GM23248 (cell line): ENCODE measurements around the gene MUCL3. TPM values are rescaled to one million over a fixed set of nuclear protein-coding genes. Genes with fewer than 3 reads are reported as not detected.
"Not testable (repeated sequence)": the region's sequence is repeated elsewhere in the genome, so short reads cannot be mapped to it uniquely, and the experiment has no call there.

Experiments used
- DNase-seq: peaks from one replicate; pipeline ENCODE4 v3.0.0-alpha.2; 2015
- H2AFZ ChIP-seq: fragments of 200-600 bp; sonication (generic); 2 replicates; pipeline ENCODE4 v1.6.1; 2016; ENCODE audit warnings: antibody characterized with exemption
- H3F3A ChIP-seq: fragments of 200-600 bp; sonication (generic); 2 replicates; pipeline ENCODE4 v1.6.1; 2016; ENCODE audit warnings: mild to moderate bottlenecking, antibody characterized with exemption, mixed run types; ENCODE audit not compliant: insufficient read depth
- H3K27ac ChIP-seq: fragments of 200-600 bp; sonication (generic); 2 replicates; pipeline ENCODE4 v1.5.1; 2016; ENCODE audit warnings: mild to moderate bottlenecking
- H3K27me3 ChIP-seq: fragments of 200-600 bp; sonication (generic); replicated peaks from 2 replicates; pipeline ENCODE4 v1.6.1; 2016; ENCODE audit warnings: mild to moderate bottlenecking; ENCODE audit not compliant: insufficient read depth
- H3K36me3 ChIP-seq: fragments of 200-600 bp; sonication (generic); 2 replicates; pipeline ENCODE4 v1.6.1; 2016; ENCODE audit warnings: low read depth, mild to moderate bottlenecking
- H3K4me1 ChIP-seq: fragments of 200-600 bp; sonication (generic); 2 replicates; pipeline ENCODE4 v1.6.1; 2016; ENCODE audit warnings: mild to moderate bottlenecking; ENCODE audit not compliant: insufficient read depth
- H3K4me2 ChIP-seq: fragments of 200-600 bp; sonication (generic); one replicate; pipeline ENCODE4 v1.6.1; 2016; ENCODE audit warnings: mild to moderate bottlenecking; ENCODE audit not compliant: unreplicated experiment
- H3K4me3 ChIP-seq: fragments of 200-600 bp; sonication (generic); 2 replicates; pipeline ENCODE4 v1.5.1; 2016; ENCODE audit warnings: mild to moderate bottlenecking
- H3K79me2 ChIP-seq: fragments of 200-600 bp; sonication (generic); 2 replicates; pipeline ENCODE4 v1.6.1; 2016; ENCODE audit warnings: mild to moderate bottlenecking; ENCODE audit not compliant: insufficient read depth
- H3K9ac ChIP-seq: fragments of 200-600 bp; sonication (generic); 2 replicates; pipeline ENCODE4 v1.6.1; 2016; ENCODE audit warnings: mild to moderate bottlenecking
- H3K9me2 ChIP-seq: fragments of 200-600 bp; sonication (generic); 2 replicates; pipeline ENCODE4 v1.6.1; 2016; ENCODE audit warnings: mixed run types, mild to moderate bottlenecking, moderate library complexity; ENCODE audit not compliant: insufficient read depth
- H3K9me3 ChIP-seq: fragments of 200-600 bp; sonication (generic); one replicate; pipeline ENCODE4 v1.6.1; 2017; ENCODE audit warnings: low read depth
- H4K20me1 ChIP-seq: fragments of 200-600 bp; sonication (generic); 2 replicates; pipeline ENCODE4 v1.6.0; 2016; ENCODE audit not compliant: insufficient read depth
- EZH2 ChIP-seq: fragments of 200-600 bp; sonication (generic); IDR thresholded peaks from 2 replicates; pipeline ENCODE4 v1.6.1; 2018; ENCODE audit warnings: antibody characterized with exemption, mild to moderate bottlenecking; ENCODE audit not compliant: insufficient read depth, poor library complexity, severe bottlenecking
- EZH2phosphoT487 ChIP-seq: fragments of 200-600 bp; sonication (generic); IDR thresholded peaks from 2 replicates; pipeline ENCODE4 v1.6.1; 2018; ENCODE audit warnings: antibody characterized with exemption, moderate library complexity, mild to moderate bottlenecking, low read depth; ENCODE audit not compliant: insufficient read depth
- WGBS, 2 experiments: methylation state at CpG; one replicate each; pipeline ENCODE4 v1.1.6; 2015 to 2017; ENCODE audit warnings: low lambda C conversion rate in 2 of 2, low coverage in 1 of 2; ENCODE audit errors: missing lambda C conversion rate in 2 of 2; 5-methylcytosine and 5-hydroxymethylcytosine counted together
- in situ Hi-C: fragments of 300-500 bp; cut with MboI; formaldehyde crosslinking; loops from 2 replicates; pipeline ENCODE4 v1.15.0; 2020
- polyA plus RNA-seq: library from polyadenylated mRNA; unstranded; fragments of >200 nt; fragmentation: Nextera tagmentation; extraction: Ambion mirVana; gene quantifications from 2 replicates; pipeline ENCODE4 v1.2.1, GENCODE V29; 2016
- total RNA-seq: library from RNA; depleted of rRNA; stranded (reverse); fragments of >200 nt; shearing (Covaris generic); gene quantifications from 2 replicates; pipeline ENCODE4 v1.2.3, GENCODE V29; 2014

Gene MUCL3
- total and polyA plus RNA-seq, 2 experiments from 2014 or later: not detected

- DNase-seq: no peak
- Histone ChIP-seq H3K4me1 (no peaks in the 10 kb centered on the region), H3F3A (no peaks in the 10 kb centered on the region), H3K9ac (no peak overlapping the region), H4K20me1 (no peaks in the 10 kb centered on the region), H3K27me3 (no peaks in the 10 kb centered on the region), H3K4me3 (no peak overlapping the region), H3K79me2 (no peaks in the 10 kb centered on the region), H3K4me2 (no peak overlapping the region), H3K36me3 (no peaks in the 10 kb centered on the region), H3K9me3 (no peaks in the 10 kb centered on the region), H2AFZ (no peak overlapping the region), H3K9me2 (no peaks in the 10 kb centered on the region), H3K27ac (no peak overlapping the region)
- TF ChIP-seq EZH2: no peak
- TF ChIP-seq EZH2phosphoT487: no peak
- in situ Hi-C loops: no loop called here
- WGBS, 2 experiments: 94 to 95% methylated on average over 15 to 16 of the region's 16 CpGs
These were observed 42.9 kb upstream of the MUCL3 start for GRCh38 chr6:30897882-30898281.

GRCh38 chr6:30898750-30899360 is 41.9 kb upstream of the MUCL3 start:
- WGBS, 2 experiments: 79 to 80% methylated on average over 23 of the region's 23 CpGs
- H3K36me3 ChIP-seq: no peaks in the 10 kb centered on the region
- H3K27me3 ChIP-seq: no peaks in the 10 kb centered on the region
- no peak overlapping the region for H3K27ac ChIP-seq
- no peak overlapping the region for H3K9ac ChIP-seq
- TF ChIP-seq EZH2phosphoT487 (no peak), EZH2 (no peak)
- H3K9me2 ChIP-seq: no peaks in the 10 kb centered on the region
- no peaks in the 10 kb centered on the region for H4K20me1 ChIP-seq
- no peaks in the 10 kb centered on the region for H3F3A ChIP-seq
- DNase-seq: no peak
- no peak overlapping the region for H3K4me3 ChIP-seq
- H3K4me1 ChIP-seq: no peaks in the 10 kb centered on the region
- in situ Hi-C loops: no loop called here
- no peak overlapping the region for H3K4me2 ChIP-seq
- H3K79me2 ChIP-seq: no peaks in the 10 kb centered on the region
- no peak overlapping the region for H2AFZ ChIP-seq
- no peaks in the 10 kb centered on the region for H3K9me3 ChIP-seq

- 0 out of 2 replicates have a peak, but pooled peaks cover 1% of the 10 kb centered on the region for H3F3A ChIP-seq
- H3K9ac ChIP-seq: no peak overlapping the region
- no peaks in the 10 kb centered on the region for H3K9me3 ChIP-seq
- no peaks in the 10 kb centered on the region for H3K27me3 ChIP-seq
- no peak overlapping the region for H2AFZ ChIP-seq
- no peak for DNase-seq
- no peaks in the 10 kb centered on the region for H4K20me1 ChIP-seq
- no peak for TF ChIP-seq EZH2
- no peak for TF ChIP-seq EZH2phosphoT487
- H3K79me2 ChIP-seq: no peaks in the 10 kb centered on the region
- H3K4me2 ChIP-seq: no peak overlapping the region
- in situ Hi-C loops: no loop called here
- H3K4me3 ChIP-seq: no peak overlapping the region
- 88 to 100% methylated on average over 1 of the region's 1 CpG for WGBS, 2 experiments
- no peak overlapping the region for H3K27ac ChIP-seq
- H3K4me1 ChIP-seq: no peaks in the 10 kb centered on the region
- H3K9me2 ChIP-seq: no peaks in the 10 kb centered on the region
- H3K36me3 ChIP-seq: no peaks in the 10 kb centered on the region
These were observed 39.8 kb upstream of the MUCL3 start for GRCh38 chr6:30900863-30901417.

- Histone ChIP-seq H3K79me2 (no peaks in the 10 kb centered on the region), H3K27ac (no peak overlapping the region), H3K27me3 (no peaks in the 10 kb centered on the region)
These were observed 39.3 kb upstream of the MUCL3 start for GRCh38 chr6:30901436-30901835.

GRCh38 chr6:30902196-30902595 is 38.6 kb upstream of the MUCL3 start:
- H3K9ac ChIP-seq, H3K4me2 ChIP-seq, H3K9me2 ChIP-seq, H3K27ac ChIP-seq, H3K9me3 ChIP-seq, in situ Hi-C loops, H3K79me2 ChIP-seq, H3K36me3 ChIP-seq, H3K4me1 ChIP-seq, H3F3A ChIP-seq, H2AFZ ChIP-seq, H4K20me1 ChIP-seq, DNase-seq, H3K27me3 ChIP-seq, H3K4me3 ChIP-seq: not testable (repeated sequence)
- WGBS, 2 experiments: 72 to 74% methylated on average over 9 of the region's 9 CpGs

More at GRCh38 chr6:30901436-30901835, 39.3 kb upstream of the MUCL3 start:
- Histone ChIP-seq H3K4me3 (no peak overlapping the region), H3K36me3 (no peaks in the 10 kb centered on the region), H3K9ac (no peak overlapping the region), H3K4me1 (no peaks in the 10 kb centered on the region), H2AFZ (no peak overlapping the region), H4K20me1 (no peaks in the 10 kb centered on the region), H3K9me2 (no peaks in the 10 kb centered on the region), H3K9me3 (no peaks in the 10 kb centered on the region), H3K4me2 (no peak overlapping the region), H3F3A (0 out of 2 replicates have a peak, but pooled peaks cover 6% of the 10 kb centered on the region)
- in situ Hi-C loops: no loop called here
- no peak for DNase-seq
- TF ChIP-seq EZH2 (no peak), EZH2phosphoT487 (no peak)
